HFFc6 (cell line): ENCODE measurements around the gene DNAH1. TPM values are rescaled to one million over a fixed set of nuclear protein-coding genes. Genes with fewer than 3 reads are reported as not detected.

Experiments used
- DNase-seq: peaks from one replicate; pipeline ENCODE4 v3.0.0-alpha.2; 2018
- H3K27ac Mint-ChIP-seq: 2 replicates; pipeline ENCODE4 v1.8.0; 2020; ENCODE audit warnings: mild to moderate bottlenecking, mixed read lengths
- H3K27me3 Mint-ChIP-seq: 2 replicates; pipeline ENCODE4 v1.8.0; 2021; ENCODE audit warnings: mild to moderate bottlenecking, moderate library complexity, mixed read lengths; ENCODE audit not compliant: insufficient read depth
- H3K36me3 Mint-ChIP-seq: 2 replicates; pipeline ENCODE4 v1.8.0; 2021; ENCODE audit warnings: low read depth, mixed read lengths
- H3K4me1 Mint-ChIP-seq: 2 replicates; pipeline ENCODE4 v1.8.0; 2020; ENCODE audit warnings: low read depth, mixed read lengths
- H3K4me3 Mint-ChIP-seq: 2 replicates; pipeline ENCODE4 v1.8.0; 2020; ENCODE audit warnings: mild to moderate bottlenecking, moderate library complexity, mixed read lengths
- H3K9me3 Mint-ChIP-seq: 2 replicates; pipeline ENCODE4 v1.8.0; 2020; ENCODE audit warnings: mild to moderate bottlenecking, mixed read lengths
- total RNA-seq, 6 experiments: library from RNA; stranded (reverse); fragmentation: NEBNext Ultra II Directional; extraction: Animal tissue kit (Norgen Biotek cat#: 25700); gene quantifications; 2 replicates in 1 of 6; 3 replicates in 5 of 6; pipeline ENCODE4 v1.2.3, GENCODE V29; 2021
- TF ChIP-seq, protein P1 (sequence below): fragments of 200-600 bp; sonication (generic); IDR thresholded peaks from 2 replicates; pipeline ENCODE4 v1.5.0; 2021; ENCODE audit warnings: antibody characterized with exemption, mild to moderate bottlenecking

DNAH1 gene
- total RNA-seq, 6 experiments from 2014 or later: 1.4 to 2.1 (median 1.8) TPM

DNA sequence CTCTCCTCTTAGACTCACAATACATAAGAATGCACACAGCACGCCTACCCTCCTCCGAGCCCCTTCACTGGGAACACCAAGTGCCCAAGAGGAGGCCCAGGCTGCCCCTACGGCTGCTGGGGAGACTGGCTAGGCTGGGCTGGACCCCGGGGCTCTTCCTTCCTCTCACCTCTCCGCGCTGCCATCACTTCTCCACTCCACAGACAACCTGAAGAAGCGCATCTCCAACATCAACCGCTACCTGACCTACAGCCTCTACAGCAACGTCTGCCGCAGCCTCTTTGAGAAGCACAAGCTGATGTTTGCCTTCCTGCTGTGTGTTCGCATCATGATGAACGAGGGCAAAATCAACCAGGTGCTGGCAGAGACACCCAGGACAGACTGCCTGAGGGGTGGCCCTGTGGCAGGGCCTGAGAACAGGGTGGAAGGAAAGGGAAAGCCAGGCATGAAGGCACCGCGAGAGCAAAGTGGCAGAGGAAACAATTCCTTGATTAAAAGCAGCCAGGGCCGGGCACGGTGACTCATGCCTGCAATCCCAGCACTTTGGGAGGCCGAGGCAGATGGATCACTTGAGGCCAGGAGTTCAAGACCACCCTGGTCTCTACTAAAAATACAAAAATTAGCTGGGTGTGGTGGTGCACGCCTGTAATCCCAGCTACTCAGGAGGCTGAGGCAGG lies 77.2 kb downstream of the DNAH1 start:
- TF ChIP-seq, protein P1, sequence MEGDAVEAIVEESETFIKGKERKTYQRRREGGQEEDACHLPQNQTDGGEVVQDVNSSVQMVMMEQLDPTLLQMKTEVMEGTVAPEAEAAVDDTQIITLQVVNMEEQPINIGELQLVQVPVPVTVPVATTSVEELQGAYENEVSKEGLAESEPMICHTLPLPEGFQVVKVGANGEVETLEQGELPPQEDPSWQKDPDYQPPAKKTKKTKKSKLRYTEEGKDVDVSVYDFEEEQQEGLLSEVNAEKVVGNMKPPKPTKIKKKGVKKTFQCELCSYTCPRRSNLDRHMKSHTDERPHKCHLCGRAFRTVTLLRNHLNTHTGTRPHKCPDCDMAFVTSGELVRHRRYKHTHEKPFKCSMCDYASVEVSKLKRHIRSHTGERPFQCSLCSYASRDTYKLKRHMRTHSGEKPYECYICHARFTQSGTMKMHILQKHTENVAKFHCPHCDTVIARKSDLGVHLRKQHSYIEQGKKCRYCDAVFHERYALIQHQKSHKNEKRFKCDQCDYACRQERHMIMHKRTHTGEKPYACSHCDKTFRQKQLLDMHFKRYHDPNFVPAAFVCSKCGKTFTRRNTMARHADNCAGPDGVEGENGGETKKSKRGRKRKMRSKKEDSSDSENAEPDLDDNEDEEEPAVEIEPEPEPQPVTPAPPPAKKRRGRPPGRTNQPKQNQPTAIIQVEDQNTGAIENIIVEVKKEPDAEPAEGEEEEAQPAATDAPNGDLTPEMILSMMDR: no peak
- no peak overlapping the region for H3K27ac Mint-ChIP-seq
- H3K4me3 Mint-ChIP-seq: no peak overlapping the region
- no peaks in the 10 kb centered on the region for H3K36me3 Mint-ChIP-seq
- no peak for DNase-seq
- H3K4me1 Mint-ChIP-seq: no peaks in the 10 kb centered on the region
- H3K9me3 Mint-ChIP-seq: no peaks in the 10 kb centered on the region
- H3K27me3 Mint-ChIP-seq: peaks cover 13% of the 10 kb centered on the region

DNA sequence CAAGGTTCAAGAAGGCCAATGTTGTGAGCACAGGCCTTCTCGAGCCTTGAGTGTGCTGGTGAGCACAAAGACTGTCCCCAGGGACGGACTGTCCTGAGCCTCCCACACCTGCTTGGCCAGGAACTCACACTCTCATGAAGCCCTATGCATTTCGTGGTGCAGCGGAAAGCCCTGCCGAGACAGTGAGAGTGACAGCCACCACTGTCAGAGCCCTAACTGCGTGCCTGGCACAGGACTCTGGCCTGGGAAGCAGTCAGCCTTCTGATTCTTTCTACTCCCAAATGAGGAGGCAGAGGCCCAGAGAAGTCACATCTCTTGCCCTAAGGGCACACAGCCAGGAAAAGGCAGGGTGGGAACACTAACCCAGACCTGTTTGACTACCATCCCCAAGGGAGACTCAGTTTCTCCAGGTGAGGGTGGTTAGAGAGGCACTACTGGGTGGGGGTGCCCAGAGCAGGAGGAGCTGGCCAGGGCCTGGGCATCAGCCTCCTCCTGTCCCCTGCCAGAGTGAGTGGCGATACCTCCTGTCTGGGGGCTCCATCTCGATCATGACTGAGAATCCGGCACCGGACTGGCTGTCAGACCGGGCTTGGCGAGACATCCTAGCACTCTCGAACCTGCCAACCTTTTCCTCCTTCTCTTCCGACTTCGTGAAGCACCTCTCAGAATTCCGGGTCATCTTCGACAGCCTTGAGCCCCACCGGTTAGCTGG lies 78.0 kb downstream of the DNAH1 start:
- Mint-ChIP-seq H3K4me3 (no peak overlapping the region), H3K27me3 (peaks cover 13% of the 10 kb centered on the region), H3K27ac (no peak overlapping the region), H3K9me3 (no peaks in the 10 kb centered on the region), H3K36me3 (no peaks in the 10 kb centered on the region), H3K4me1 (no peaks in the 10 kb centered on the region)
- DNase-seq: no peak
- TF ChIP-seq, protein P1: no peak

DNA sequence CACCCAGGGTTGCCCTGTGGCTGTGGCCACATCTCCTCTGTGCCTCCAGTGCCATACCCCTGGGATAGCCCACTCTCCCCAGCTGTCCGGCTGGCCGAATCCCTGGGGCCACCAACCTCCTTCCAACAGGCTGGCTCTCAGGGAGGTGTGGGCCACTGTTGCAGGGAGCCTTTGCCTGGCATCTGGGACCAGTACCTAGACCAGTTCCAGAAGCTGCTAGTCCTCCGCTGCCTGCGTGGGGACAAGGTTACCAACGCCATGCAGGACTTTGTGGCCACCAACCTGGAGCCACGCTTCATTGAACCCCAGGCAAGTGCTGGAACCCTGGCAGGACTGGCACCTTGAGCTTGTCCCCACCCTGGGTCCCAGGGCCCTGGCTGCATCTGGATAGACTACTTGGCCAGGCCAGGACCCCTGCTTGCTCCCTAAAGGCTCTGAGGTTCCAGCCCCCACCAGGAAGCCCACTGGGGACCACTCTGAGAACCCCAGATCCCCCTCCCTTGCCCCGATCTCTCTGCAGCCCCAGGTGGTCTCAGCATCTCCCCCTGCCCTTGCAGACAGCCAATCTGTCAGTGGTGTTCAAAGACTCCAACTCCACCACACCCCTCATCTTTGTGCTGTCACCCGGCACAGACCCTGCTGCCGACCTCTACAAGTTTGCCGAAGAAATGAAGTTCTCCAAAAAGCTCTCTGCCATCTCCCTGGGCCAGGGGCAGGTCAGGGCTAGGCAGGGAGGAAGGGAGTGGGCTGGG lies 78.8 kb downstream of the DNAH1 start:
- DNase-seq: no peak
- Mint-ChIP-seq H3K27me3 (peaks cover 12% of the 10 kb centered on the region), H3K36me3 (no peaks in the 10 kb centered on the region)

DNA sequence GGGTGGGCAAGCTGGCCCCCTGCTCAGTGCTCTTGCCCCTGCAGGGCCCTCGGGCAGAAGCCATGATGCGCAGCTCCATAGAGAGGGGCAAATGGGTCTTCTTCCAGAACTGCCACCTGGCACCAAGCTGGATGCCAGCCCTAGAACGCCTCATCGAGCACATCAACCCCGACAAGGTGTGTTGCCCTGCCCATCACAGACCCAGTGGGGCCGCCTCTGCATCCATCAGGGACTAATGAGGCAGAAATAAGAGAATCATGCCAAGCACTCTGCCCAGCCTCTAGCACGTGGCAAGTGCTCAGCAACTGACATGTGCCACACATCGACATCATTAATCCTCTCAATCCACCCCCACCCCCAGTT lies 79.4 kb downstream of the DNAH1 start:
- no peak overlapping the region for H3K27ac Mint-ChIP-seq
- peaks cover 11% of the 10 kb centered on the region for H3K27me3 Mint-ChIP-seq
- TF ChIP-seq, protein P1: no peak
- no peak overlapping the region for H3K4me3 Mint-ChIP-seq
- DNase-seq: no peak
- no peaks in the 10 kb centered on the region for H3K9me3 Mint-ChIP-seq
- H3K36me3 Mint-ChIP-seq: peaks cover 4% of the 10 kb centered on the region; the same call in 1 of the 2 replicates
- no peaks in the 10 kb centered on the region for H3K4me1 Mint-ChIP-seq

More for the DNA sequence above, 78.8 kb downstream of the DNAH1 start:
- Mint-ChIP-seq H3K4me1 (no peaks in the 10 kb centered on the region), H3K27ac (no peak overlapping the region), H3K4me3 (no peak overlapping the region), H3K9me3 (no peaks in the 10 kb centered on the region)
- TF ChIP-seq, protein P1: no peak

DNA sequence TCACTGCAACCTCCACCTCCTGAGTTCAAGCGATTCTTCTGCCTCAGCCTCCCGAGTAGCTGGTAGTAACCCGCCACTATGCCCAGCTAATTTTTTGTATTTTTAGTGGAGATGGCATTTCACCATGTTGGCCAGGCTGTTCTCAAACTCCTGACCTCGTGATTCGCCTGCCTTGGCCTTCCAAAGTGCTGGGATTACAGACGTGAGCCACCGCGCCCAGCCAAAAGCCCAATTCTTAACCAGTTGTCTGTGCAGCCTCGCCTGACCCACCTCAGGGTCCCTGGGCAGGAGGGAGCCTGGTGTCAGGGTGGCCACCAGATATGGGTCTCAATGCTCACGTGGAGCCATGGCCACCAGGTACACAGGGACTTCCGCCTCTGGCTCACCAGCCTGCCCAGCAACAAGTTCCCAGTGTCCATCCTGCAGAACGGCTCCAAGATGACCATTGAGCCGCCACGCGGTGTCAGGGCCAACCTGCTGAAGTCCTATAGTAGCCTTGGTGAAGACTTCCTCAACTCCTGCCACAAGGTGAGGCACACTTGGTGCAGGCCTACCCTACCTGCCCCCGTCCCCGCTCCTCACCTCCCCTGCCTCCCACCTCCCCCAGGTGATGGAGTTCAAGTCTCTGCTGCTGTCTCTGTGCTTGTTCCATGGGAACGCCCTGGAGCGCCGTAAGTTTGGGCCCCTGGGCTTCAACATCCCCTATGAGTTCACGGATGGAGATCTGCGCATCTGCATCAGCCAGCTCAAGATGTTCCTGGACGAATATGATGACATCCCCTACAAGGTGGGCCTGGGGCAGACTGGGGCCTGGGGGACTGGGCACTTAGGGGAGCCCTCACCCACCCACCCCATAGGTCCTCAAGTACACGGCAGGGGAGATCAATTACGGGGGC lies 80.1 kb downstream of the DNAH1 start:
- DNase-seq: no peak
- TF ChIP-seq, protein P1: no peak
- no peak overlapping the region for H3K4me3 Mint-ChIP-seq
- H3K27me3 Mint-ChIP-seq: peaks cover 11% of the 10 kb centered on the region
- no peaks in the 10 kb centered on the region for H3K9me3 Mint-ChIP-seq
- peaks cover 10% of the 10 kb centered on the region; the same call in 1 of the 2 replicates for H3K36me3 Mint-ChIP-seq
- no peak overlapping the region for H3K27ac Mint-ChIP-seq
- H3K4me1 Mint-ChIP-seq: no peaks in the 10 kb centered on the region
